ENCODE results near the gene RHOV. TPM values are rescaled to one million over a fixed set of nuclear protein-coding genes. Genes with fewer than 3 reads are reported as not detected.

The RHOV gene
- total RNA-seq, 1 donor from 2014 or later = not detected

DNA sequence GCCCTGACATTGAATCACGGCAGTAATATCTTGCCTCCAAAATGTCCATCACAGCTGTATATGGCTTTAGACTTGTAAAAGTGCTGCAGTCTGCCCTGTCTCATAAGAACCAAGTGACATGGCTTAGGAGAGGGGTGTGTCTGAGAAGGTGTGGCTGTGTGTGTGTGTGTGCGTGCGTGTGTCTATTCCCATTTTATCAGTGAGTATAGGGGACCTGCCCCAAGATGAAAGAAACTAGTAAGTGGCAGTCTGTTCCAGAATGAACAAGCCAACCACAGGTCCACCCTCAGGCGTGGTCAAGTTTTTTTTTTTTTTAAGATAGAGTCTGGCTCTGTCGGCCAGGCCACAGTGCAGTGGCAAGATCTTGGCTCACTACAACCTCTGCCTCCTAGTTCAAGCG lies 5.6 kb upstream of the RHOV start:
- H3K36me3 ChIP-seq = no peaks in the 10 kb centered on the region
- DNase-seq = no peak
- H3K9me3 ChIP-seq (replicated peaks) = peaks cover 8% of the 10 kb centered on the region
- TF ChIP-seq, protein P1, sequence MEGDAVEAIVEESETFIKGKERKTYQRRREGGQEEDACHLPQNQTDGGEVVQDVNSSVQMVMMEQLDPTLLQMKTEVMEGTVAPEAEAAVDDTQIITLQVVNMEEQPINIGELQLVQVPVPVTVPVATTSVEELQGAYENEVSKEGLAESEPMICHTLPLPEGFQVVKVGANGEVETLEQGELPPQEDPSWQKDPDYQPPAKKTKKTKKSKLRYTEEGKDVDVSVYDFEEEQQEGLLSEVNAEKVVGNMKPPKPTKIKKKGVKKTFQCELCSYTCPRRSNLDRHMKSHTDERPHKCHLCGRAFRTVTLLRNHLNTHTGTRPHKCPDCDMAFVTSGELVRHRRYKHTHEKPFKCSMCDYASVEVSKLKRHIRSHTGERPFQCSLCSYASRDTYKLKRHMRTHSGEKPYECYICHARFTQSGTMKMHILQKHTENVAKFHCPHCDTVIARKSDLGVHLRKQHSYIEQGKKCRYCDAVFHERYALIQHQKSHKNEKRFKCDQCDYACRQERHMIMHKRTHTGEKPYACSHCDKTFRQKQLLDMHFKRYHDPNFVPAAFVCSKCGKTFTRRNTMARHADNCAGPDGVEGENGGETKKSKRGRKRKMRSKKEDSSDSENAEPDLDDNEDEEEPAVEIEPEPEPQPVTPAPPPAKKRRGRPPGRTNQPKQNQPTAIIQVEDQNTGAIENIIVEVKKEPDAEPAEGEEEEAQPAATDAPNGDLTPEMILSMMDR (IDR thresholded peaks at IDR 0.05; ENCODE audit: borderline replicate concordance) = no peak
- intact Hi-C loops (cut with micrococcal nuclease) = no loop called here
- no peak overlapping the region for H3K4me3 ChIP-seq
- no peaks in the 10 kb centered on the region for H3K4me1 ChIP-seq
- H3K27me3 ChIP-seq (ENCODE audit: low read depth) = peaks cover 2% of the 10 kb centered on the region
- no peak overlapping the region for H3K27ac ChIP-seq (replicated peaks)

GRCh38 chr15:40878785-40879184 lies 4.8 kb upstream of the RHOV start:
- Histone ChIP-seq H3K27ac (replicated peaks) (no peak overlapping the region), H3K27me3 (ENCODE audit: low read depth) (peaks cover 10% of the 10 kb centered on the region), H3K9me3 (replicated peaks) (peaks cover 8% of the 10 kb centered on the region), H3K4me1 (peaks cover 7% of the 10 kb centered on the region), H3K4me3 (no peak overlapping the region), H3K36me3 (no peaks in the 10 kb centered on the region)
- TF ChIP-seq, protein P1 (IDR thresholded peaks at IDR 0.05; ENCODE audit: borderline replicate concordance) = no peak
- intact Hi-C loops (cut with micrococcal nuclease) = no loop called here
- DNase-seq = no peak

- TF ChIP-seq, protein P1 (IDR thresholded peaks at IDR 0.05; ENCODE audit: borderline replicate concordance) = no peak
- Histone ChIP-seq H3K36me3 (no peaks in the 10 kb centered on the region), H3K9me3 (replicated peaks) (peaks cover 4% of the 10 kb centered on the region), H3K4me1 (peaks cover 14% of the 10 kb centered on the region), H3K27ac (replicated peaks) (no peak overlapping the region), H3K27me3 (ENCODE audit: low read depth) (peaks cover 21% of the 10 kb centered on the region), H3K4me3 (no peak overlapping the region)
- intact Hi-C loops (cut with micrococcal nuclease) = no loop called here
- DNase-seq = no peak
Observed at GRCh38 chr15:40877694-40878093, 3.7 kb upstream of the RHOV start.

- H3K27ac ChIP-seq (replicated peaks) = no peak overlapping the region
- peaks cover 14% of the 10 kb centered on the region for H3K4me1 ChIP-seq
- H3K36me3 ChIP-seq = no peaks in the 10 kb centered on the region
- H3K4me3 ChIP-seq = no peak overlapping the region
- peaks cover 36% of the 10 kb centered on the region for H3K27me3 ChIP-seq (ENCODE audit: low read depth)
- no peak for DNase-seq
- H3K9me3 ChIP-seq (replicated peaks) = no peaks in the 10 kb centered on the region
- intact Hi-C loops (cut with micrococcal nuclease) = no loop called here
- TF ChIP-seq, protein P1 (IDR thresholded peaks at IDR 0.05; ENCODE audit: borderline replicate concordance) = no peak
Observed at GRCh38 chr15:40875991-40876730, 2.1 kb upstream of the RHOV start.

- no peaks in the 10 kb centered on the region for H3K36me3 ChIP-seq
- H3K4me1 ChIP-seq = peaks cover 14% of the 10 kb centered on the region
- TF ChIP-seq, protein P1 (IDR thresholded peaks at IDR 0.05; ENCODE audit: borderline replicate concordance) = no peak
- DNase-seq = no peak
- H3K27me3 ChIP-seq (ENCODE audit: low read depth) = peaks cover 37% of the 10 kb centered on the region
- no peaks in the 10 kb centered on the region for H3K9me3 ChIP-seq (replicated peaks)
- intact Hi-C loops (cut with micrococcal nuclease) = no loop called here
- no peak overlapping the region for H3K27ac ChIP-seq (replicated peaks)
- peak overlapping the region; percentile 71 for H3K4me3 ChIP-seq
Observed at GRCh38 chr15:40872791-40873693, 992 bp downstream of the RHOV start.
